Trophoblast cell (in vitro differentiated cells and primary cell): Measurements from ENCODE around the gene ZNF180.

Experiments used
- DNase-seq, 2 donors: peaks; one replicate each; pipeline ENCODE4 v3.0.0-alpha.2; 2016
- H2AFZ ChIP-seq: 2 replicates; pipeline ENCODE4 v1.6.1; 2013; ENCODE audit warnings: low read length, moderate library complexity, mild to moderate bottlenecking; ENCODE audit not compliant: insufficient read depth, poor library complexity
- H2AK5ac ChIP-seq: 2 replicates; pipeline ENCODE4 v1.6.1; 2013; ENCODE audit warnings: mild to moderate bottlenecking, low read length
- H2BK120ac ChIP-seq: 2 replicates; pipeline ENCODE4 v1.6.1; 2013; ENCODE audit warnings: low read length, mild to moderate bottlenecking, moderate library complexity; ENCODE audit not compliant: insufficient read depth, poor library complexity
- H2BK12ac ChIP-seq: 2 replicates; pipeline ENCODE4 v1.6.1; 2013; ENCODE audit warnings: mild to moderate bottlenecking, low read length, moderate library complexity
- H2BK5ac ChIP-seq: 2 replicates; pipeline ENCODE4 v1.6.1; 2013; ENCODE audit warnings: low read length, low read depth, moderate library complexity, mild to moderate bottlenecking; ENCODE audit not compliant: poor library complexity
- H3K14ac ChIP-seq: 2 replicates; pipeline ENCODE4 v1.6.1; 2013; ENCODE audit warnings: mild to moderate bottlenecking, low read length
- H3K18ac ChIP-seq: 2 replicates; pipeline ENCODE4 v1.6.1; 2013; ENCODE audit warnings: mild to moderate bottlenecking, low read length
- H3K23ac ChIP-seq: 2 replicates; pipeline ENCODE4 v1.6.1; 2013; ENCODE audit warnings: low read length
- H3K27ac ChIP-seq: 2 replicates; pipeline ENCODE4 v1.5.1; 2013; ENCODE audit warnings: low read depth, mild to moderate bottlenecking, inconsistent platforms, low read length, moderate library complexity
- H3K27me3 ChIP-seq: 2 replicates; pipeline ENCODE4 v1.6.1; 2013; ENCODE audit warnings: inconsistent platforms, mild to moderate bottlenecking, low read length, moderate library complexity; ENCODE audit not compliant: insufficient read depth
- H3K36me3 ChIP-seq, 2 experiments: 1 replicate in 1 of 2; 2 replicates in 1 of 2; pipeline ENCODE4 v1.6.1; 2013; ENCODE audit warnings: low read length in 2 of 2, mild to moderate bottlenecking in 2 of 2, moderate library complexity in 1 of 2; ENCODE audit not compliant: insufficient read depth in 2 of 2, control insufficient read depth in 1 of 2
- H3K4ac ChIP-seq: 2 replicates; pipeline ENCODE4 v1.6.1; 2013; ENCODE audit warnings: low read depth, mild to moderate bottlenecking, low read length, moderate library complexity
- H3K4me1 ChIP-seq, 2 experiments: 1 replicate in 1 of 2; 2 replicates in 1 of 2; pipeline ENCODE4 v1.6.1; 2013; ENCODE audit warnings: low read length in 2 of 2, mild to moderate bottlenecking in 2 of 2, moderate library complexity in 1 of 2; ENCODE audit not compliant: insufficient read depth in 2 of 2, control insufficient read depth in 1 of 2
- H3K4me2 ChIP-seq: 2 replicates; pipeline ENCODE4 v1.6.1; 2013; ENCODE audit warnings: inconsistent platforms, mild to moderate bottlenecking, low read length, moderate library complexity
- H3K4me3 ChIP-seq: 2 replicates; pipeline ENCODE4 v1.5.1; 2013; ENCODE audit warnings: mild to moderate bottlenecking, low read depth, low read length, inconsistent platforms
- H3K79me1 ChIP-seq: one replicate; pipeline ENCODE4 v1.6.1; 2013; ENCODE audit warnings: low read length
- H3K79me2 ChIP-seq: 2 replicates; pipeline ENCODE4 v1.6.1; 2013; ENCODE audit warnings: low read length, mild to moderate bottlenecking; ENCODE audit not compliant: control insufficient read depth, insufficient read depth, poor library complexity
- H3K9ac ChIP-seq: 2 replicates; pipeline ENCODE4 v1.6.1; 2013; ENCODE audit warnings: mild to moderate bottlenecking, low read length
- H3K9me3 ChIP-seq: 2 replicates; pipeline ENCODE4 v1.6.1; 2013; ENCODE audit warnings: low read depth, mild to moderate bottlenecking, control low read depth, inconsistent platforms, low read length; ENCODE audit not compliant: insufficient read depth
- H4K12ac ChIP-seq: 2 replicates; pipeline ENCODE4 v1.6.1; 2013; ENCODE audit warnings: low read depth, mild to moderate bottlenecking, low read length, moderate library complexity
- H4K8ac ChIP-seq: 2 replicates; pipeline ENCODE4 v1.6.1; 2013; ENCODE audit warnings: low read depth, mild to moderate bottlenecking, low read length, moderate library complexity
- H4K91ac ChIP-seq: one replicate; pipeline ENCODE4 v1.6.1; 2013; ENCODE audit warnings: low read depth, mild to moderate bottlenecking, low read length, moderate library complexity
- WGBS: extraction: QIAGEN DNeasy Blood & Tissue Kit; methylation state at CpG from one replicate; pipeline ENCODE4 v1.1.7; 2013; ENCODE audit warnings: missing lambda C conversion rate; ENCODE audit not compliant: insufficient read length, insufficient coverage; ENCODE audit errors: extremely low coverage; 5-methylcytosine and 5-hydroxymethylcytosine counted together

ZNF180 gene

GRCh38 chr19:44435441-44435840 is 64.9 kb downstream of the ZNF180 start:
- no peak overlapping the region for H3K4ac ChIP-seq
- H4K12ac ChIP-seq: no peak overlapping the region

GRCh38 chr19:44430956-44431355 is 69.4 kb downstream of the ZNF180 start:
- no CpG with 5 or more reads among the region's 1 CpG for WGBS

More at GRCh38 chr19:44435441-44435840, 64.9 kb downstream of the ZNF180 start:
- Histone ChIP-seq H3K4me3 (no peak overlapping the region), H4K91ac (no peak overlapping the region), H3K27ac (no peak overlapping the region), H3K14ac (no peak overlapping the region), H3K27me3 (no peaks in the 10 kb centered on the region), H3K4me2 (no peak overlapping the region), H3K4me1 (no peaks in the 10 kb centered on the region), H3K9me3 (peaks cover 10% of the 10 kb centered on the region), H3K23ac (no peak overlapping the region), H2AFZ (no peak overlapping the region), H3K79me1 (no peaks in the 10 kb centered on the region), H3K36me3 (peaks cover 5 to 21% of the 10 kb centered on the region in 2 experiments), H3K18ac (no peak overlapping the region), H2BK120ac (no peak overlapping the region), H2AK5ac (no peak overlapping the region), H2BK12ac (no peak overlapping the region), H2BK5ac (no peak overlapping the region), H3K9ac (no peak overlapping the region), H4K8ac (no peak overlapping the region), H3K79me2 (no peaks in the 10 kb centered on the region)
- DNase-seq: no peak
- WGBS: no CpG with 5 or more reads among the region's 2 CpGs

More at GRCh38 chr19:44430956-44431355, 69.4 kb downstream of the ZNF180 start:
- no peaks in the 10 kb centered on the region for H3K79me1 ChIP-seq
- H3K79me2 ChIP-seq: no peaks in the 10 kb centered on the region
- H3K18ac ChIP-seq: no peak overlapping the region
- H3K4me3 ChIP-seq: no peak overlapping the region
- H3K9me3 ChIP-seq: peaks cover 24% of the 10 kb centered on the region
- no peak overlapping the region for H3K4ac ChIP-seq
- no peak overlapping the region for H3K23ac ChIP-seq
- H3K4me1 ChIP-seq: no peaks in the 10 kb centered on the region
- H3K9ac ChIP-seq: no peak overlapping the region
- H3K27me3 ChIP-seq: no peaks in the 10 kb centered on the region
- no peak overlapping the region for H3K14ac ChIP-seq
- no peak overlapping the region for H4K91ac ChIP-seq
- no peak overlapping the region for H2BK120ac ChIP-seq
- H2BK5ac ChIP-seq: no peak overlapping the region
- no peak overlapping the region for H2BK12ac ChIP-seq
- H2AFZ ChIP-seq: no peak overlapping the region
- no peak overlapping the region for H3K4me2 ChIP-seq
- DNase-seq: no peak
- H4K8ac ChIP-seq: no peak overlapping the region
- no peak overlapping the region for H4K12ac ChIP-seq
- no peak overlapping the region for H2AK5ac ChIP-seq
- H3K36me3 ChIP-seq: peaks cover 15 to 32% of the 10 kb centered on the region in 2 experiments
- H3K27ac ChIP-seq: no peak overlapping the region
